Activated T-cell treated with anti-CD3 and anti-CD28 coated beads for 24 hours (primary cell): ENCODE data around the gene IL18RAP.

Experiments used
- DNase-seq: peaks from one replicate; pipeline ENCODE4 v3.0.0-alpha.2; 2020; ENCODE audit warnings: low read depth

The IL18RAP gene

GRCh38 chr2:102422910-102423309, at the start of gene IL18RAP:
TSS of gene IL18RAP (plus strand) at chr2:102423160. CDS start at chr2:102423278, 118 bp downstream.
- no peak for DNase-seq

DNA sequence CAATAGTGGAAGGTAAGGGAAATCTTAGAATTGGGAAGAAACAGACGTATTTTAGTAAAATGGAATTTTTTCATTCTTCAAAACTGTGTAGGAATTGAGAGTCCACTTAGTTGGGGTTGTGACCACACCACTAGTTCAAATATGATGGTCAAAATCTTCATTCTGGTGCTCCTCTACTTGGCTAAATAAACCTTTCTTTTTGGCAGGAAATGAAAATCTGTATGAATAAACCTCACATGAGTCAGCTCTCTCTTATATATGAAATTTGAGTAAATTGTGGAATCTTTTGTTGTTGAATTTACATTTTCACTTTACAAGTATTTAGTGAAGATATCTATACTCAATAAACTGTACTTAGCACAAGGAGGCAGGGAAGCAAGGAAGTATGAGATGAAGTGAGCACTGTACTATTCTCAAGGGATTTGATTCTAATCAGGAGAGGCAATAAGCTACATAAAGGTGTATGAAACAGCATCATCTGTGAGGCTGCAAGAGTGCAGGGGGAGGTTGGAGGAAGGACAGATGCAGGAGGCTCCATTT, 46.8 kb upstream of the IL18RAP start:
- DNase-seq = no peak

DNA sequence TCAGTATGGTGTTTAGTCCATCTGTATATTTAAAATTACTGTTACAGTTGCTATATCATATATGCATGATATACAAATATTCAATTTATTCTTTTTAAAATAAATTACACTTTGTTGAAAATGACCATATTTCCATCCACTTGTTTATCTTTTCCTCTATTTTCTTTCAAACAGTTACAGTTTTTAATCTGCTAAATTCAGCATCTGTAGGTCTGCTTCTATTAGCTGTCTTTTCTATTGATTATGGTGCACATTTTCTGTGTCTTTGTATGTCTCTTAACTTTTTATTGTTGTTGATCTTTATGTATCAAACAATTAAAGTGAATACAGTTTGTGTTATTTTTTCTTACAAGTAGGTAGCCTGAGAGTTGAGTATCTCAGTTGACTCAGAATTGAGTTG, 39.2 kb upstream of the IL18RAP start:
- no peak for DNase-seq

GRCh38 chr2:102385522-102385921, 37.4 kb upstream of the IL18RAP start:
- no peak for DNase-seq

GRCh38 chr2:102386004-102386403, 37.0 kb upstream of the IL18RAP start:
- DNase-seq = no peak

GRCh38 chr2:102386867-102387541, 36.0 kb upstream of the IL18RAP start:
- DNase-seq = no peak

- no peak for DNase-seq
These were observed 35.0 kb upstream of the IL18RAP start for GRCh38 chr2:102387763-102388546.

DNA sequence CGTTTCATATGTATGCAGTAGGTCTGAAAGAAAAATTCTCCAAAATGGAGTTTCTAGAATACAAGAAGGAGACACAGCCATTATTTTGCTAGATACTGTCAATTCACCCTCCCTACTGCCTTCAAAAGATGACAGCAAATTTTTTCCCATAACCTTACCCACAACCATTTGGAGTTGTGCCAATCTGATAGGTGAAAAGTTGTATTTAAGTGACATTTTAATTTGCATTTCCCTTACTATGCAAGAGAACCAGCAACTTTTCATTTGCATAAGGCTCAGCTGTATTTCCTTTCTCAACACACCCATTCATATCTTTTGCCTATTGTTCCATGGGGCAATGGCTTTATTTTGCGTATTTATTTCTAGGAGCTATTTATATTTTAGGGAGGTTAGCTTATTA, 31.4 kb upstream of the IL18RAP start:
- DNase-seq = peak; percentile 48

- DNase-seq = no peak
These were observed 30.9 kb upstream of the IL18RAP start for GRCh38 chr2:102392096-102392495.

DNA sequence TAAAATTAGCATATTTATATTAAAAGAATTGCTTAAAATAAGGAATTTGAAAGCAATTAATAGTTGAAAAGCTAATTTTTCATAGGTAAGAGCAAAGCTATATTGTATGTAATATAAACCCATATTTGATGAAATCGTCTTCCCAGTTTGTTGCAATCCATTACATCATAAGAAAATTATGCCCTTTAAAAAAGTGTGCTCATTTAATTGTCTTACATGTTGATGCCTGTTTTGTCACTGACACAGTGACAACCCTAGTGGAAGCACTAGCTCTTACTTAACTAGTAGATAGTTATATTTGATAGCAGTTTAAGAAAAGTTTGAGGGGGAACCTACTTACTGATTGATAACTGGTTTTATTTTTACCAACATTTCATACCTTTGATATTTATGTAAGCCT, 30.0 kb upstream of the IL18RAP start:
- no peak for DNase-seq

DNA sequence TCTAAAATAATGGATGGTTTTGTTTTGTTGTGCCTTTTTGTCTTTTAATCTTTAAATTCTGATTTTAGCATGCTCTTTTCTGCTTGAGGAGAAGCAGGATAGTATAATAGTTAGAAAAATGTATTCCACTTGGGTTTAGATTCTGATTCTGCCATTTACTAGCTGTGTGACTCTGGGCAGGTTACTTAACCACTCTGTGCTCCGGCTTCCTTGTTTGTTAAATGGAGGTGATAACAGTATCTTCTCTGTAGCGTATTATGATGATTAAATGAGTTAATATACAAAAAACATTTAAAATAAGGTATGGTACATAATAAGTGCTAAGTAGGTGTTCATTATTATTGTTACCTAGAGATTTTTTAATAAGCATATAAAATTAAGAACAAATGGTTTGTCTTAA, 26.9 kb upstream of the IL18RAP start:
- DNase-seq = no peak

DNA sequence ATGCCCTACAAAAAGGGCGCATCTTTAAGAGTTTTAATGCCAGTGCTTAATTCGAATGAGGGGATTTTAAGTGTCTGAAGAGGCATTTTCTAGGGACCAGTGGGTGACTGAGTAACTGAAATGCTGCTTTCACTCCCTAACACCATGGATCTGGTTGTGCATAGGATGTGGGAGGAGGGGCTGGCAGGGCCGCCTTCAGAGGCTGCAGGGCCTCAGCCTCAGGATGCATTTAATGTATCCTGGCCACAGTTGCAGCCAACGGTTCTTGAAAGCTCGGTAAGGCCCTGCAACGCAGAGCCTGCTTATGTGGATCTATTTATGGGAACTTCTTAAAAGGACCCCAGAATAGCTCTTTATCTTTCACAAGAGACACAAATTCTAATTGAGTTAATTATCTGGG, 25.8 kb upstream of the IL18RAP start:
- no peak for DNase-seq

DNA sequence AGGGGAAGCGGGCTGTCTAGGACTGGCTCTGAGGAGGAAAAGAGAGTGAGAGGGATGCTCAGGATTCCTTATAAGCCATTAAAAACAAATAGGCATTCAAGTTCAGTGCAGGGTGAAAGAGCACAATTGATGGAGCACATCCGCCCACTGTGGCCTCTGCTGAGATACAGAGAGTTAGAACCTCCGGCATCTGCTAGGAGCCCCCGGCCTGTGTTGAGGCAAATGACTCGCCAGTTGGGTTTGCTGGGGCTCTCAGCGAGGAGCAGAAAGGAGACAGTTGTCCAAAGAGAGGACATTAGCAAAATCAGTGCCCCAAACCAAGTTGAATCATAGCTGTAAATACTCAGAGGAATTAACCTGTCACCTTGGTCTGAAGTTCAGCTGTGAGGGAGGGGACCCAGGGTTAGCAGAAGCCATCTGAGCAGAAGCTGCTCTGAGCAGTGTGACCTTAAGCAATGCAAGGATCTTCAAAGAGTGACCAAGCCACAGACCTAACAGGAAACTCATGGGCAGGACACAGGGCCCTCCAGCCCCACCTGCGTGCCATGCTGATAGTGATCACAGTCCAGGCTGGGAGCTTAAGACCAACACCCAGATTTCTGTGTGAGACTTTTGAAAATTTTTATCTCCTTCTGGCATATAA, 23.3 kb upstream of the IL18RAP start:
- no peak for DNase-seq

GRCh38 chr2:102401456-102401855, 21.5 kb upstream of the IL18RAP start:
- no peak for DNase-seq

- no peak for DNase-seq
These were observed 21.1 kb upstream of the IL18RAP start for GRCh38 chr2:102401865-102402264.

DNA sequence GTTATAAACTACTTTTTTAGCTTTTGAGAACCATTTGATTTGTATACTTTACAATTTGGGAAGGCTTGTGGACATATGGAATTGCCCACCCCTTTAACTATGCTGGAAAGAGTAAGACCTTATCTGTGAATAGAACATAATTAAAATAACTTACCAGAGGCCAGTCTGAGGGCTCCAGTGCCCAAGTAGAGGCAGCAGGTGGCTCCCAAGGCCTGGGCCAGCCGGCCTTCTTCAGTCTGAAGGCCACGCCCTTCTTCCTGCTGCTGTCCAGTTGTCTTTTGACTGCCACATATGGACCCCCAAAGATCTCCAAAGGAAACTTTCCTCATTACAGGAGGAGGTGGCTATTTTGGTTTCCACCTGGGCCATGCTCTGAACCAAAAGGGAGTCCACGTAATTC, 12.0 kb upstream of the IL18RAP start:
- DNase-seq = no peak

GRCh38 chr2:102412199-102412598, 10.8 kb upstream of the IL18RAP start:
- DNase-seq = no peak

DNA sequence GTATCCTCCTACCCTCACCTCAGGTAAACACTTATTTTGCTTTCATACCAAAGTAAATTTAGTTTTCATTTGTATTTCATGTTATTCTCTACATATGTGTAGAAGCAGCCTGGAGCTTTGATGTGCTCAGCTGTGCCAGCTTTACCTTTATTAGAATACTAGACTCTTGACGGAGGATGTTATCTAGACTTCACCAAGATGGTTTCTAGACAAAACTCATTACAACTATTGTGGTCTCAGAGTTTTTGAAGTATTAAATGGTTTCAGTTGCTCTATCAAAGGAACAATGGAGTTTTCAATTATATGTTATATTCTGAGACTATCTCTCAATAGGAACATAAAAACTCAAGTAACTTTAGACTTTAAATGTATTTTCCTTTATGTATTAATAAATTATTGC, 5.0 kb upstream of the IL18RAP start:
- DNase-seq = no peak

DNA sequence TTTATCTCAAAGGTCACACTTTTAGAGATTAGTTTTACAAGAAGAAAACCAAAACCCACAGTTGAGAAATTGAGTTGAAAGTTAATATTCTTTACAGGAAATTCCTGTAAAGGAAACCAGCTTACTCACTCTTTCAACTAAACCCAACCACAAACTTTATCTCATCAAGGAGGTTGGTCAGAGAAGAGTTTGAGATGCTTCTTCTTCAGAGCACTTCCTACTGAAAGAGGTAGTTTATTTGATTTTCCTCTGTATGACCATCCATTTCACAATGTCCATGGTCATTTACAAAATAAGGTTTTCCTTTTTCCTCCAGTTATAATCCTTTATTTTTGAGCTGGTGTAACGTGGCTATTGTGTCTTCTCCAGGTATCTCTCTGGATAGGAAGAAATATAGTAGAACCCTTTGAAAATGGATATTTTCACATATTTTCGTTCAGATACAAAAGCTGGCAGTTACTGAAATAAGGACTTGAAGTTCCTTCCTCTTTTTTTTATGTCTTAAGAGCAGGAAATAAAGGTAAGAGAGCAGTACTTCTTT, 4.5 kb upstream of the IL18RAP start:
- DNase-seq = no peak

DNA sequence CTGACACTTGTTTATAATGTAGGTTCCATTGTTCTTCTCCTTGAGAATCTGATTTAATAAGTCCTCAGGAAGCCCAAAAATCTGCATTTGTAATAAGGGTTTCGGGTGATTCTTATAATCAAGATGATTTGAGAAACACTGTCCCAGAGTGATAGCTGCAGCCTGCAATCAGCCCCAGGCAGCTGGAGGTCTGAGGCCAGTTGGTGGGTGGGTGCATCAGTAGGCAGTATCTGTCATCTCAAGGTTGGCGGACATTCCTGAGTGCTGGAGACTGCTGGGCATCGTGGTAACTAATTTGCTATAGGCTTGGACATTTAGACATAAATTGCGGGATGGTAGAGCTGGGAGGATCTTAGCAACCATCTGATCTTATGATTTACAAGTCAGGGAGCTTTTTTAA, 2.7 kb upstream of the IL18RAP start:
- DNase-seq = no peak

DNA sequence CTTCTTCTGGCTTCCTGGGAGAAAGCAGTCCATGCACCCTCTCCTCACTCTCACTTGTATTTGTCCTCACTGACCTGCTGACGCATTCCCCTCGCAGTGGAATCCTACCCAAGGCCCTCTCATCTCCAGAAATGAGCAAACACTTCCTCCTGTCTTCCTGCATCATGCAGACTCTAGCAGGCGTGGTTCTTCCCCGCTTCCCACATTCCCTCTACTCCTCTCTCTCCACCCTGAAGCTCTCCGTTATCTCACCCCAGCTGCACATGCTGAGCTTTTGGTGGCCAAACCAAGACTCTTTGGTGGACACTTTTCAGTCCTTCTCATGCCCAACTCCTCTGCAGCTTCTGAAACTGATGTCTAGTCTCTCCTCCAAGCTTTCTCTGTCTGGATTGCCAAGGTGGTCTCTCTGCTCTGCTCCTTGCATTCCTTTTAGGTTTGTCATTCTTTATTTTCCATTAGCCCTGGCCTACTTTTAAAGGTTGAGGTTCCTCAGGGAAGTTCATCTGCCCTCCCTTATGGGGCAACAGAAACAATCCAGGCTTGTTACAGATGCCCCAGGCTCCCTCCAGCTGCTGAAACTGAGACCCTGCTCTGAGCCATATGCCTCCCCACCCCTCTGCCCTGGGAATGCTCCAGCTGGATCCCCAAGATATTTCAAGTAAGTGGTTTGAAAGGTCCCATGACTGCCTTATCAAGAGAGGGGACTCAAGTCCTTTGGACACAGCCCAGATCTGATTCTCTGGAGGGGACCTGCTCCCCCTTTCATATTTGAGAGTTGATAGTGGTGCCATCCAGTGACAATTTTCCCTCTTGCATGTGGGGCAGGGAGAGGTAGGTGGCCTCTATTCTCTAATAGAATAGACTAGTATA, 835 bp upstream of the IL18RAP start:
- DNase-seq = no peak

DNA sequence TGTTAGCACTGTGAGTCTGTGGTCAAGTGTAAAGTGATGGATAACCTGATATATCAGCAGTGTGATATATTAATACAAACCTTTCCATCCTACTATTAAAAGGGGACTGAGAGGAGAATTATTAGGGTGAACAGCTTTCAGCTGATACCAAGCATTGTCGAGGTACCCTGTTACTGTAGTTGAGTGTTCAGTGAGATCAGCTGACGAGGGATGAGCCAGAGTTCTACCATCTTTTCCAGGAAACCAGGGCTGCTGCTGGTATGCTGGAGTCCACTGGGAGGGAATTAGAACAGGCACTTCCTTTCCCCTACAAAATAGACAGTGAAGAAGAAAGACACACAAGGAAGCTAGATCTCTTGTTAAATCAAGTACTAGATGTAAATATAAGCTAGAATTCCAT, 408 bp downstream of the IL18RAP start:
- DNase-seq = no peak
